ENCODE data around the gene SCAF11. TPM values are rescaled to one million over a fixed set of nuclear protein-coding genes. Genes with fewer than 3 reads are reported as not detected.

The SCAF11 gene
- polyA plus RNA-seq, 1 experiment, result 25.2 TPM

DNA sequence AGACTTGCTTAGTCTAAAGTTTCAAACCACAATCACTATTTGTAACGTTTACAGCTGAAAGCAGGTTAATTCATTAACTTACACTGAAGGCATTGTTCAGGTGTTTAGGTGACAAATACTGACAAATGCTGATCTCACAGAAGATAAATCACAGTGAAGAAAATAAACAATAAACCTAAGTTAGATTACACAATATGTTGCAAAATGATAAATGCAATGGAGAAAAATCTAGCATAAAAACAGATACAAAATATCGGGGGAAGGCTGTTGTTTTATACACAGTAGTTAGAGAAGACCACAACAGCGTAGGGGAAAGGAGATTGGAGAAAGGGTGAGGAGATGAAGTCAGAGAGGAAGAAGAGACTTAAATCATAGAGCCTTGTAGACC is 3.0 kb downstream of the SCAF11 start:
- CTCF ChIA-PET, result no interaction called here
- Histone ChIP-seq H3K4me3 (ENCODE audit: low read depth, low read length) (no peak overlapping the region), H3K36me3 (ENCODE audit: control insufficient read depth, insufficient read depth, low read length) (no peaks in the 10 kb centered on the region), H3K27me3 (ENCODE audit: control insufficient read depth, insufficient read depth, low read length) (no peaks in the 10 kb centered on the region)
- TF ChIP-seq, protein P1, sequence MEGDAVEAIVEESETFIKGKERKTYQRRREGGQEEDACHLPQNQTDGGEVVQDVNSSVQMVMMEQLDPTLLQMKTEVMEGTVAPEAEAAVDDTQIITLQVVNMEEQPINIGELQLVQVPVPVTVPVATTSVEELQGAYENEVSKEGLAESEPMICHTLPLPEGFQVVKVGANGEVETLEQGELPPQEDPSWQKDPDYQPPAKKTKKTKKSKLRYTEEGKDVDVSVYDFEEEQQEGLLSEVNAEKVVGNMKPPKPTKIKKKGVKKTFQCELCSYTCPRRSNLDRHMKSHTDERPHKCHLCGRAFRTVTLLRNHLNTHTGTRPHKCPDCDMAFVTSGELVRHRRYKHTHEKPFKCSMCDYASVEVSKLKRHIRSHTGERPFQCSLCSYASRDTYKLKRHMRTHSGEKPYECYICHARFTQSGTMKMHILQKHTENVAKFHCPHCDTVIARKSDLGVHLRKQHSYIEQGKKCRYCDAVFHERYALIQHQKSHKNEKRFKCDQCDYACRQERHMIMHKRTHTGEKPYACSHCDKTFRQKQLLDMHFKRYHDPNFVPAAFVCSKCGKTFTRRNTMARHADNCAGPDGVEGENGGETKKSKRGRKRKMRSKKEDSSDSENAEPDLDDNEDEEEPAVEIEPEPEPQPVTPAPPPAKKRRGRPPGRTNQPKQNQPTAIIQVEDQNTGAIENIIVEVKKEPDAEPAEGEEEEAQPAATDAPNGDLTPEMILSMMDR (IDR thresholded peaks at IDR 0.05; ENCODE audit: insufficient read depth, low read depth, low read length), result no peak
- POLR2A ChIA-PET, result no interaction called here
- DNase-seq (ENCODE audit: low read depth), result no peak

DNA sequence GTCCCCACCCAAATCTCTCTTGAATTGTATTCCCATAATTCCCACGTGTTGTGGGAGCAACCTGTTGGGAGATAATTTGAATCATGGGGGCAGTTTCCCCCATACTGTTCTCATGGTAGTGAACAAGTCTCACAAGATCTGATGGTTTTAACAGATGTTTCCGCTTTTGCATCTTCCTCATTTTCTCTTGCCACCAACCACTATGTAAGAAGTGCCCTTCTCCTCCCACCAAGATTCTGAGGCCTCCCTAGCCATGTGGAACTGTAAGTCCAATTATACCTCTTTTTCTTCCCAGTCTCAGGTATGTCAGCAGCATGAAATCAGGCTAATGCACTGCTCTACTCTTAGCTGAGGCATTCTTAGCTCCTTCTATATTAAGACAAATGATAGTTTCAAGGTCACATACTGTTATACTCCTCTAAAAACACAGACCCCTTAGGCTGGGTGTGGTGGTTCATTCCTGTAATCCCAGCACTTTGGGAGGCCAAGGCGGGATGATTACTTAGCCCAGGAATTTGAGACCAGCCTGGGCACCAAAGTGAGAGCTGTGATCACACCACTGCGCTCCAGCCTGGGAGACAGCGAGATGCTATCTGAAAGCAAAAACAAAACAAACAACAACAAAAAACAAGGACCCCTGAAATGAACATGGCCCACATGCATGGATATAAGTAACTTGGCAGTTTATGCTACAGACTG is 3.6 kb downstream of the SCAF11 start:
- ChIA-PET CTCF (no interaction called here), POLR2A (no interaction called here)
- Histone ChIP-seq H3K27me3 (ENCODE audit: control insufficient read depth, insufficient read depth, low read length) (no peaks in the 10 kb centered on the region), H3K4me3 (ENCODE audit: low read depth, low read length) (no peak overlapping the region), H3K36me3 (ENCODE audit: control insufficient read depth, insufficient read depth, low read length) (no peaks in the 10 kb centered on the region)
- TF ChIP-seq, protein P1 (IDR thresholded peaks at IDR 0.05; ENCODE audit: insufficient read depth, low read depth, low read length), result no peak
- no peak for DNase-seq (ENCODE audit: low read depth)

DNA sequence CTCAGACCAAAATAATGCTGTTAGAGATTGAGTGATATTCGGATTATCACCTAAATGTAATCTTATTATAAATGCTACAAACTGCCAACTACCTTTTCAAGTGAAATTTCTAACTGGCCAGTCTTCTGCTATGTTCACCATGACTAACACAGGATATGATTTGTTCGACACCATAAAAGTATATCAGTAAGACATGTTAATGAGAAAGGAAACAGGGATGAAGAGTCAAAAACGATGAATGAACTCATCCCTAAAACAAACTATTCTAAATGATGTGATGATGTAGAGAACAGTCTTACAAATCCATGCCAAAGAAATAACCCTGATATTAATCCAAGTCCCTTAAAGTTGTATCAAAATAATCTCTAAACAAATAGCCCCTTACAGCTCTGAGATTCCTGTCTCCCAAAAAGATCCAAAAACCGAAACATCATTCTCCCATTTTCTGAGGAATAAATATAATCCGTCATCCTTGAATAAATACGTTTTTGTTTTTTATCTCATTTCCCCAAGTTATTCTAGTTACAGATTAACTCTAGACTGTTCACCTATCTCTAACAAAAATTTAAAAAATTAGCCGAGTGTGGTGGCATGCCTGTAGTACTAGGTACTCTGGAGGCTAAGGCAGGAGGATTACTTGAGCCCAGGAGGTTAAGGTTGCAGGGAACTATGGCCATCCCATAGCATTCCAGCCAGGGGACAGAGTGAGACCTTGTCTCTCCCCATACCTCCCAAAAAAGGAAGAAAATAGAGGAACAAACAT is 9.1 kb downstream of the SCAF11 start:
- CTCF ChIA-PET, result no interaction called here
- TF ChIP-seq, protein P1 (IDR thresholded peaks at IDR 0.05; ENCODE audit: insufficient read depth, low read depth, low read length), result no peak
- POLR2A ChIA-PET, result interaction anchor here (0.6 kb wide), 1 partner anchor 10 kb away, joined by 7 read pairs; no protein-coding TSS in a partner anchor
- no peaks in the 10 kb centered on the region for H3K27me3 ChIP-seq (ENCODE audit: control insufficient read depth, insufficient read depth, low read length)
- H3K36me3 ChIP-seq (ENCODE audit: control insufficient read depth, insufficient read depth, low read length), result no peaks in the 10 kb centered on the region
- H3K4me3 ChIP-seq (ENCODE audit: low read depth, low read length), result no peak overlapping the region
- no peak for DNase-seq (ENCODE audit: low read depth)

DNA sequence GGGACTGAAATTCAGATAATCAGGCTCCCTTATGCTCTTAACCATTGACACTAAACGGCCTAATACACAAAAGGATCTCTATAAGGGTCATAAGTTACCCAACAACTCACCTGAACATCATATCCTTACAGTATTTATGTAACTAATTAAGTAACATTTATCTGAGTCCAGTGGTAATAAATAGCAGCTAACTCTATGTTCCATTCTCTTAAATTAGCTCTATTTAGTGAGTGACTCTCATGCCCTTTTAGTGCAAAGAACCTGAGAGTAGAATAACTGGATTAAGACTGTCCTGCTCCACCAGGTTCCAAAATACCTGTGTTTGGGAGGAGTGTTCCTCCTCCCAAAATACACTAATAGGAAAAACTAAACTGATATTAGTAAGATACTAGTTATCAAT is 9.8 kb downstream of the SCAF11 start:
- CTCF ChIA-PET, result no interaction called here
- H3K4me3 ChIP-seq (ENCODE audit: low read depth, low read length), result no peak overlapping the region
- H3K36me3 ChIP-seq (ENCODE audit: control insufficient read depth, insufficient read depth, low read length), result no peaks in the 10 kb centered on the region
- no peak for DNase-seq (ENCODE audit: low read depth)
- H3K27me3 ChIP-seq (ENCODE audit: control insufficient read depth, insufficient read depth, low read length), result no peaks in the 10 kb centered on the region
- TF ChIP-seq, protein P1 (IDR thresholded peaks at IDR 0.05; ENCODE audit: insufficient read depth, low read depth, low read length), result no peak
- POLR2A ChIA-PET, result interaction anchor here (0.6 kb wide), 1 partner anchor 9 kb away, joined by 7 read pairs; no protein-coding TSS in a partner anchor

DNA sequence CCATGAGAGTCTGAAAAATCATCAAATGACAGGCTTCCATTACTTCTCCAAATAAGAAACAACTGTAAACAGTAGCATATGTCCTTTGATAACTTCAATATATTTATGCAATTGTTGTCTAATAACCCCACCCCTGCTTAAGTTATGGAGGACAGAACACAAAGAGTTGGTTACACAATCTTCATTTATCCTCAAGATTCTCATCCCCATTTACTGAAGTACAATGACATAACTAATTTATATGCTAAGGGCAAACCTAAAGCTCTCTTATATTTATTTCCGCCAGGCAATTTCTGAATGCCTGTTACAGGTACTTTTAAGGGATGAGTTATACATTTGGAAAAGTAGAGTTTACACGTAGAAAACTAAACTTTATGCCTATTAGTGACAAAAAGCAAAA is 12.3 kb downstream of the SCAF11 start:
- TF ChIP-seq, protein P1 (IDR thresholded peaks at IDR 0.05; ENCODE audit: insufficient read depth, low read depth, low read length), result no peak
- POLR2A ChIA-PET, result no interaction called here
- CTCF ChIA-PET, result no interaction called here
- H3K4me3 ChIP-seq (ENCODE audit: low read depth, low read length), result no peak overlapping the region
- DNase-seq (ENCODE audit: low read depth), result no peak
- H3K36me3 ChIP-seq (ENCODE audit: control insufficient read depth, insufficient read depth, low read length), result peaks cover 2% of the 10 kb centered on the region; the same call in 1 of the 2 replicates
- no peaks in the 10 kb centered on the region for H3K27me3 ChIP-seq (ENCODE audit: control insufficient read depth, insufficient read depth, low read length)
